CD14-positive monocyte (primary cell): ENCODE measurements around the gene MICU1. TPM values are rescaled to one million over a fixed set of nuclear protein-coding genes. Genes with fewer than 3 reads are reported as not detected.
A peak's percentile ranks its signal among the peaks of the same experiment; 100 is the strongest.

Source experiments
- DNase-seq, 3 donors: peaks; one replicate each; pipeline ENCODE4 v3.0.0-alpha.2; 2011 to 2022
- H2AFZ ChIP-seq: 2 replicates; pipeline ENCODE4 v1.6.0; 2012; ENCODE audit warnings: mild to moderate bottlenecking, low read depth, low read length, inconsistent platforms; ENCODE audit not compliant: insufficient read depth, poor library complexity, severe bottlenecking
- H3K27ac ChIP-seq, 2 donors: 1 replicate in 1 of 2; 2 replicates in 1 of 2; pipeline ENCODE4 v1.5.1; 2012 to 2013; ENCODE audit warnings: low read length in 2 of 2, control low read depth in 1 of 2, inconsistent platforms in 1 of 2, low read depth in 1 of 2, mild to moderate bottlenecking in 1 of 2
- H3K27me3 ChIP-seq, 2 donors: one replicate each; pipeline versions ENCODE4 v1.6.0 to v1.6.1; 2011 to 2013; ENCODE audit warnings: low read length in 2 of 2; ENCODE audit not compliant: control insufficient read depth in 2 of 2, insufficient read depth in 2 of 2
- H3K36me3 ChIP-seq, 2 donors: replicated peaks in 1 of 2; 1 replicate in 1 of 2; 2 replicates in 1 of 2; pipeline versions ENCODE4 v1.5.1 to v1.6.1; 2012 to 2013; ENCODE audit warnings: low read length in 2 of 2, control low read depth in 1 of 2, inconsistent platforms in 1 of 2, mild to moderate bottlenecking in 1 of 2; ENCODE audit not compliant: insufficient read depth in 2 of 2, control insufficient read depth in 1 of 2
- H3K4me1 ChIP-seq, 2 donors: 1 replicate in 1 of 2; 2 replicates in 1 of 2; pipeline versions ENCODE4 v1.5.1 to v1.6.1; 2012 to 2013; ENCODE audit warnings: low read length in 2 of 2, control low read depth in 1 of 2, inconsistent platforms in 1 of 2, mild to moderate bottlenecking in 1 of 2, moderate library complexity in 1 of 2; ENCODE audit not compliant: insufficient read depth in 2 of 2, control insufficient read depth in 1 of 2
- H3K4me2 ChIP-seq: replicated peaks from 2 replicates; pipeline ENCODE3; 2012; ENCODE audit warnings: low read length, moderate library complexity, mild to moderate bottlenecking; ENCODE audit not compliant: poor library complexity, severe bottlenecking; ENCODE audit errors: extremely low read depth
- H3K4me3 ChIP-seq, 3 experiments: fragments of 200-600 bp in 1 of 3; sonication (generic) in 1 of 3; replicated peaks in 1 of 3; 1 replicate in 2 of 3; 2 replicates in 1 of 3; pipeline ENCODE4 v1.5.1; 2011 to 2013; ENCODE audit warnings: low read length in 3 of 3, mild to moderate bottlenecking in 3 of 3, control low read depth in 2 of 3, low read depth in 2 of 3, inconsistent platforms in 1 of 3, moderate library complexity in 1 of 3
- H3K79me2 ChIP-seq: 2 replicates; pipeline ENCODE4 v1.6.0; 2012; ENCODE audit warnings: mild to moderate bottlenecking, control low read depth, inconsistent platforms, low read length, moderate library complexity; ENCODE audit not compliant: insufficient read depth
- H3K9ac ChIP-seq: 2 replicates; pipeline ENCODE4 v1.6.0; 2017; ENCODE audit warnings: low read length, mild to moderate bottlenecking; ENCODE audit not compliant: insufficient read depth, poor library complexity, severe bottlenecking
- H3K9me3 ChIP-seq, 2 donors: replicated peaks in 1 of 2; 1 replicate in 1 of 2; 2 replicates in 1 of 2; pipeline versions ENCODE4 v1.5.1 to v1.6.1; 2012 to 2013; ENCODE audit warnings: low read length in 2 of 2, control low read depth in 1 of 2; ENCODE audit not compliant: control insufficient read depth in 1 of 2, insufficient read depth in 1 of 2
- H4K20me1 ChIP-seq: 2 replicates; pipeline ENCODE4 v1.6.0; 2012; ENCODE audit warnings: mild to moderate bottlenecking, low read length, control low read depth, moderate library complexity; ENCODE audit not compliant: insufficient read depth
- H3K27ac Mint-ChIP-seq, 7 donors: one replicate each; pipeline ENCODE4 v1.8.0; 2020; ENCODE audit warnings: mild to moderate bottlenecking in 7 of 7, mixed read lengths in 7 of 7, moderate library complexity in 6 of 7, inconsistent platforms in 2 of 7
- H3K27me3 Mint-ChIP-seq, 3 donors: one replicate each; pipeline ENCODE4 v1.8.0; 2021 to 2022; ENCODE audit warnings: low read depth in 3 of 3, mild to moderate bottlenecking in 3 of 3, mixed read lengths in 3 of 3, moderate library complexity in 3 of 3, inconsistent platforms in 1 of 3
- H3K36me3 Mint-ChIP-seq, 2 donors: one replicate each; pipeline ENCODE4 v1.8.0; 2020; ENCODE audit warnings: mixed read lengths in 2 of 2, inconsistent platforms in 1 of 2, mild to moderate bottlenecking in 1 of 2
- H3K4me1 Mint-ChIP-seq: one replicate; pipeline ENCODE4 v1.8.0; 2020; ENCODE audit warnings: mild to moderate bottlenecking, mixed read lengths
- H3K4me3 Mint-ChIP-seq, 2 donors: one replicate each; pipeline ENCODE4 v1.8.0; 2020; ENCODE audit warnings: mild to moderate bottlenecking in 2 of 2, mixed read lengths in 2 of 2, moderate library complexity in 1 of 2
- H3K9me3 Mint-ChIP-seq, 7 donors: one replicate each; pipeline ENCODE4 v1.8.0; 2020 to 2022; ENCODE audit warnings: mixed read lengths in 7 of 7, mild to moderate bottlenecking in 6 of 7, moderate library complexity in 6 of 7, inconsistent platforms in 2 of 7
- WGBS: methylation state at CpG from one replicate; pipeline ENCODE4 v1.1.5; 2013; ENCODE audit warnings: missing lambda C conversion rate; ENCODE audit not compliant: insufficient coverage; 5-methylcytosine and 5-hydroxymethylcytosine counted together
- intact Hi-C, 2 donors: fragments of 100-400 bp; cut with micrococcal nuclease; formaldehyde crosslinking; loops; one replicate each; pipeline versions ENCODE4 v1.15.0 to v1.15.1; 2023
- polyA plus RNA-seq, 3 donors: library from polyadenylated mRNA; depleted of rRNA in 1 of 3; unstranded in 2 of 3; stranded (reverse) in 1 of 3; fragments of 300-500 nt in 2 of 3; fragments of >200 nt in 1 of 3; fragmentation: Illumina TruSeq in 2 of 3; gene quantifications; 1 replicate in 2 of 3; 2 replicates in 1 of 3; pipeline ENCODE4 v1.2.3, GENCODE V29; 2012 to 2021
- TF ChIP-seq, protein P1 (sequence below): fragments of 200-600 bp; IDR thresholded peaks from one replicate; pipeline ENCODE4 v1.8.0; 2022; ENCODE audit warnings: antibody characterized with exemption, mild to moderate bottlenecking

The MICU1 gene
- polyA plus RNA-seq, 3 donors: 51.1 to 76.4 (median 51.7) TPM

DNA sequence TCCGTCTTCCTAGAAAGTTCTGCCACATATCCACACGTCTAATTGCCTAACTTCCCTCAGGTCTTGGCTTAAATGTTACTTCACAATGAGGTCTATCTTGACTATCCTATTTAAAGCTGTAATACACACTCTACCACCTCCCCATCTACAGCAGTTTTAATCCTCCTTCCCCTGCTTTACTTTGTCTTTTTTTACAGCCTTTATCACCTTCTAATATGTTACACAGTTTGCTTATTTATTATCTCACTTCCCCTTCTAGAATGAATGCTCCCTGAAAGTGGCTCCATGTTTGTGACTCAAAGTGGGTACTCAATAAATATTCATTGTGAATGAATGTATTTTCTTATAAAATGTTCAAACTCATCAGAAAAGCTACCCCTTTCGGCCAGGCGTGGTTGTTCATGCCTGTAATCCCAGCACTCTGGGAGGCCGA, 13.6 kb upstream of the MICU1 start:
- H3K27me3 Mint-ChIP-seq: peaks cover 0 to 2% (median 1%) of the 10 kb centered on the region in 3 donors
- TF ChIP-seq, protein P1, sequence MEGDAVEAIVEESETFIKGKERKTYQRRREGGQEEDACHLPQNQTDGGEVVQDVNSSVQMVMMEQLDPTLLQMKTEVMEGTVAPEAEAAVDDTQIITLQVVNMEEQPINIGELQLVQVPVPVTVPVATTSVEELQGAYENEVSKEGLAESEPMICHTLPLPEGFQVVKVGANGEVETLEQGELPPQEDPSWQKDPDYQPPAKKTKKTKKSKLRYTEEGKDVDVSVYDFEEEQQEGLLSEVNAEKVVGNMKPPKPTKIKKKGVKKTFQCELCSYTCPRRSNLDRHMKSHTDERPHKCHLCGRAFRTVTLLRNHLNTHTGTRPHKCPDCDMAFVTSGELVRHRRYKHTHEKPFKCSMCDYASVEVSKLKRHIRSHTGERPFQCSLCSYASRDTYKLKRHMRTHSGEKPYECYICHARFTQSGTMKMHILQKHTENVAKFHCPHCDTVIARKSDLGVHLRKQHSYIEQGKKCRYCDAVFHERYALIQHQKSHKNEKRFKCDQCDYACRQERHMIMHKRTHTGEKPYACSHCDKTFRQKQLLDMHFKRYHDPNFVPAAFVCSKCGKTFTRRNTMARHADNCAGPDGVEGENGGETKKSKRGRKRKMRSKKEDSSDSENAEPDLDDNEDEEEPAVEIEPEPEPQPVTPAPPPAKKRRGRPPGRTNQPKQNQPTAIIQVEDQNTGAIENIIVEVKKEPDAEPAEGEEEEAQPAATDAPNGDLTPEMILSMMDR: no peak
- DNase-seq: peak in 2 of 3 donors; percentile 14 to 19
- Histone ChIP-seq H3K79me2 (no peaks in the 10 kb centered on the region), H3K4me1 (peaks cover 28 to 31% of the 10 kb centered on the region in 2 donors), H3K36me3 (no peaks in the 10 kb centered on the region), H4K20me1 (no peaks in the 10 kb centered on the region), H3K9ac (no peak overlapping the region), H3K27ac (no peak overlapping the region), H3K4me3 (no peak overlapping the region), H3K27me3 (no peaks in the 10 kb centered on the region), H3K9me3 (no peaks in the 10 kb centered on the region), H2AFZ (no peak overlapping the region), H3K4me2 (no peak overlapping the region)
- no peak overlapping the region for H3K4me3 Mint-ChIP-seq
- WGBS: 53% methylated on average over 4 of the region's 5 CpGs
- intact Hi-C loops: no loop called here
- peaks cover 0 to 1% of the 10 kb centered on the region in 2 donors for H3K36me3 Mint-ChIP-seq
- H3K27ac Mint-ChIP-seq: peak overlapping the region in 3 of 7 donors; percentile 18 to 55 (median 31)
- peaks cover 25% of the 10 kb centered on the region for H3K4me1 Mint-ChIP-seq
- peaks cover 0 to 3% (median 0%) of the 10 kb centered on the region in 7 donors for H3K9me3 Mint-ChIP-seq

DNA sequence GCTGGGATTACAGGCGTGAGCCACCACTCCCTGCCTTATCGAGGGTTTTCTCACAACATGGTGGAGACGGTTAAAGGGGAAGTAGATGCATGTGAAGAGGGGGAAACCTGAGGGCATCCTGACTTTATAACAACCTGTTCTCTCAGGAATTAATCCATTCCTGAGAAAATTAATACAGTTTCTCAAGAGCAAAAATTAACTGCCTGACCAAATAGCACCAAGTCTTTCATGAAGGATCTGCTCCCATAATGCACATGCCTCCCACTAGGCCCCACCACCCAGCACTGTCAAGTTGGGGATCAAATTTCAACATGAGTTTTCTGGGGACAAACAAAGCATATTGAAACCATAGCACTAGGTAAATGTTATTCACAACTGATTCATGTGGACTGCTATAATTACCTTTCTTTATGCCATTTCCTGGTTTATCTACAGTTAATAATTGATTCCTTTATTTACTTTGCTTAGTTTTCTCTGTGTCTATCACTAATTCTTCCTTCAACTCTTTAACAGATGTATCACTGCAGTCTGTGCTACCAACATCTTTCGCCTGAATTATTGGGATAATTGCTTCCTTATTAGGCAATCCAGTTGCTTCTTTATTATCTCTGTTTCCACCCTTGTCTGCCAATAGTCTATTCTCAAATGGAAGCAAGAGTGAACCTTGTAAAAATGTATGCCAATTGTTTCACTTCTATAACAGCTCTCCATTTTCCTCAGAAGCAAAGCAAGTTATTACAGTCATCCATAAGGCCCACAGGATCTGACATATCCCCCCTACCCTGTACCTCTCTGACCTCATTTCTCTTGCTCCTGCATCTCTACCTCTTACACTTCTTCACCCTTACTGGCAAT, 12.9 kb upstream of the MICU1 start:
- H3K36me3 Mint-ChIP-seq: peaks cover 0 to 1% of the 10 kb centered on the region in 2 donors
- WGBS: no CpG with 5 or more reads among the region's 4 CpGs
- H2AFZ ChIP-seq: no peak overlapping the region

More for the DNA sequence above, 12.9 kb upstream of the MICU1 start:
- Mint-ChIP-seq H3K27ac (peak overlapping the region in 3 of 7 donors; percentile 18 to 77 (median 55)), H3K4me1 (peaks cover 25% of the 10 kb centered on the region), H3K9me3 (peaks cover 0 to 3% (median 0%) of the 10 kb centered on the region in 7 donors), H3K4me3 (no peak overlapping the region), H3K27me3 (peaks cover 0 to 2% (median 1%) of the 10 kb centered on the region in 3 donors)
- Histone ChIP-seq H3K79me2 (no peaks in the 10 kb centered on the region), H4K20me1 (no peaks in the 10 kb centered on the region), H3K27ac (no peak overlapping the region), H3K4me2 (no peak overlapping the region), H3K4me3 (no peak overlapping the region), H3K27me3 (no peaks in the 10 kb centered on the region), H3K36me3 (no peaks in the 10 kb centered on the region), H3K9ac (no peak overlapping the region), H3K9me3 (no peaks in the 10 kb centered on the region), H3K4me1 (peaks cover 28 to 31% of the 10 kb centered on the region in 2 donors)
- DNase-seq: no peak
- intact Hi-C loops: no loop called here
- TF ChIP-seq, protein P1: no peak
